Right cardiac atrium (tissue), 5 donors: ENCODE measurements around the gene ISG15. TPM values are rescaled to one million over a fixed set of nuclear protein-coding genes. Genes with fewer than 3 reads are reported as not detected.
A peak's percentile ranks its signal among the peaks of the same experiment; 100 is the strongest.

Experiments
- ATAC-seq, 2 donors: fragments of 200-7000 bp; cut with Tn5 transposase; one replicate each; pipeline versions ENCODE4 v1.8.0 to v1.9.1; 2020; ENCODE audit warnings: moderate library complexity in 2 of 2, mild to moderate bottlenecking in 1 of 2
- DNase-seq, 3 donors: peaks; one replicate each; pipeline ENCODE4 v3.0.0-alpha.2; 2020
- H3K27ac ChIP-seq: one replicate; pipeline ENCODE4 v1.5.1; 2013; ENCODE audit warnings: mild to moderate bottlenecking, low read length, control low read depth, moderate library complexity
- H3K27me3 ChIP-seq: one replicate; pipeline ENCODE4 v1.6.1; 2013; ENCODE audit not compliant: control insufficient read depth, insufficient read depth
- H3K4me1 ChIP-seq: one replicate; pipeline ENCODE4 v1.6.1; 2013; ENCODE audit warnings: low read length; ENCODE audit not compliant: control insufficient read depth, insufficient read depth
- H3K4me3 ChIP-seq: one replicate; pipeline ENCODE4 v1.5.1; 2013; ENCODE audit warnings: low read length, control low read depth
- H3K9me3 ChIP-seq: one replicate; pipeline ENCODE4 v1.6.1; 2013; ENCODE audit warnings: low read length; ENCODE audit not compliant: control insufficient read depth
- WGBS: extraction: QIAGEN DNeasy Blood & Tissue Kit; methylation state at CpG from one replicate; pipeline ENCODE4 v1.1.7; 2013; 5-methylcytosine and 5-hydroxymethylcytosine counted together
- intact Hi-C, 4 donors: fragments of 100-400 bp; cut with DNase I; formaldehyde crosslinking; loops; one replicate each; pipeline versions ENCODE4 v1.11.0 to v1.14.0; 2022 to 2023
- polyA plus RNA-seq: library from polyadenylated mRNA; stranded (reverse); fragments of 200-250 nt; gene quantifications from one replicate; pipeline ENCODE4 v1.2.3, GENCODE V29; 2013
- total RNA-seq, 4 donors: library from RNA; stranded (reverse); fragmentation: NEBNext Ultra II Directional; extraction: Animal tissue kit (Norgen Biotek cat#: 25700); gene quantifications; one replicate each; pipeline ENCODE4 v1.2.1, GENCODE V29; 2021
- donor health status: healthy with polysubstance abuse.
- donor health status: DM: no; HTN: yes; CAD: no.
- donor health status: DM: no; HTN: no; CAD: no.
- donor health status: DM: no; HTN: yes; CAD: no; lungs with severe emphysema.
- donor health status: DM: yes; HTN: yes; CAD: no.

ISG15 gene
- total and polyA plus RNA-seq, 5 donors: 16.1 to 65.5 (median 24.8) TPM

- DNase-seq (no peak), ATAC-seq (no peak)
- WGBS: 96% methylated on average over 27 of the region's 27 CpGs
- no peaks in the 10 kb centered on the region for H3K27me3 ChIP-seq
- no peaks in the 10 kb centered on the region for H3K4me1 ChIP-seq
- H3K27ac ChIP-seq: no peak overlapping the region
- H3K4me3 ChIP-seq: no peak overlapping the region
- intact Hi-C loops: no loop called here
- no peaks in the 10 kb centered on the region for H3K9me3 ChIP-seq
These were observed 30.1 kb downstream of the ISG15 start for GRCh38 chr1:1043411-1043810.

DNA sequence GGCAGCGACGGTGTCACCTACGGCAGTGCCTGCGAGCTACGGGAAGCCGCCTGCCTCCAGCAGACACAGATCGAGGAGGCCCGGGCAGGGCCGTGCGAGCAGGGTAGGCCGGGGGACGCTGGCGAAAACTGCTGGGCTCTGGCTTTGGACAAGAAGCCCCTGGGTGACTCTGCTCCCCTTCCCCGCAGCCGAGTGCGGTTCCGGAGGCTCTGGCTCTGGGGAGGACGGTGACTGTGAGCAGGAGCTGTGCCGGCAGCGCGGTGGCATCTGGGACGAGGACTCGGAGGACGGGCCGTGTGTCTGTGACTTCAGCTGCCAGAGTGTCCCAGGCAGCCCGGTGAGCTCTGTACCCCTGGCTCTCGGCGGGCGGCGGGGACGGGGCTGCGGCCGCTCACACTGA lies 30.6 kb downstream of the ISG15 start:
- Histone ChIP-seq H3K4me3 (no peak overlapping the region), H3K4me1 (no peaks in the 10 kb centered on the region), H3K27ac (no peak overlapping the region), H3K9me3 (no peaks in the 10 kb centered on the region), H3K27me3 (no peaks in the 10 kb centered on the region)
- intact Hi-C loops: no loop called here
- WGBS: 96% methylated on average over 33 of the region's 33 CpGs
- ATAC-seq: no peak
- no peak for DNase-seq

DNA sequence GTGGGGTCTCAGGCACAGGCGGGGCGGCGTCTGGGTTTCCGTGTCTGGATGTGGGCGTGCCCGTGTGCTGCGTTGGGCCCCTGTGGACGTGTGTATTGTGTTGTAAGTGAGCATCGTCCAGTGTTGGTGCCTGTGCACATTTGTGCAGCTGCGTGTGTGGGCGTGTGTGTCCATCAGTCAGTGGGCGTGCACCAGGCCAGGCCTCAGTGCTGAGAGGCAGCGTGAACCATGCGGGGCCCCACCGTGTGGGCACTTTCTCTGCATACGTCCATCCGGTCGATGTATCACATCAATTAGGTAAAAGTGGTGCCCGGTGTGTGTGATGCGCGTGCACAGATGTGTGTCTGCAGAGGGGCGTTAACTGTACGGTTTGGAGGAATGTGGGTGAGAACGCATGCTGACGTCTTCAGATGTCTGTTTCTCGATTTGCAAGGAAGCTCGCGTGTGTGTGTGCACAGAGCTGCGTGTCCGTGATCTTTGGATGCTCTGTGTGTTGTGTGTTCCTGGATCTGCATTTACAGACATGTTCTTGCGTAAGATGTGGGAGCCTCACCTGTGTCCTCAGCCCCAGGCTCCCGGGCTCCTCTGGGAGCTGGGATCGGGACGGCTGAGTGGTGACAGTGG lies 31.3 kb downstream of the ISG15 start:
- no peaks in the 10 kb centered on the region for H3K9me3 ChIP-seq
- WGBS: 92% methylated on average over 34 of the region's 34 CpGs
- intact Hi-C loops: no loop called here

DNA sequence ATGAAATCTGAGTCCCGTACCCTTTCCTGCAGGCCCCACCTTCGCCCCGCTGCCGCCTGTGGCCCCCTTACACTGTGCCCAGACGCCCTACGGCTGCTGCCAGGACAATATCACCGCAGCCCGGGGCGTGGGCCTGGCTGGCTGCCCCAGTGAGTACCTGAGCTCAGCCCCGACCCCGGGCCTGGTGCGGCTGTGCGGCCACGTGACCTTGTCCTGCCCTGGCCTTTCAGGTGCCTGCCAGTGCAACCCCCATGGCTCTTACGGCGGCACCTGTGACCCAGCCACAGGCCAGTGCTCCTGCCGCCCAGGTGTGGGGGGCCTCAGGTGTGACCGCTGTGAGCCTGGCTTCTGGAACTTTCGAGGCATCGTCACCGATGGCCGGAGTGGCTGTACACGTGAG lies 31.8 kb downstream of the ISG15 start:
- intact Hi-C loops: no loop called here
- no peak overlapping the region for H3K27ac ChIP-seq
- no peaks in the 10 kb centered on the region for H3K9me3 ChIP-seq
- no peak for ATAC-seq
- H3K4me3 ChIP-seq: no peak overlapping the region
- H3K27me3 ChIP-seq: no peaks in the 10 kb centered on the region
- peak in 1 of 3 donors; percentile 55 for DNase-seq
- 96% methylated on average over 23 of the region's 23 CpGs for WGBS
- no peaks in the 10 kb centered on the region for H3K4me1 ChIP-seq

More for the DNA sequence above, 31.3 kb downstream of the ISG15 start:
- H3K27ac ChIP-seq: no peak overlapping the region
- no peak for ATAC-seq
- no peaks in the 10 kb centered on the region for H3K4me1 ChIP-seq
- no peak for DNase-seq
- H3K27me3 ChIP-seq: no peaks in the 10 kb centered on the region
- H3K4me3 ChIP-seq: no peak overlapping the region

DNA sequence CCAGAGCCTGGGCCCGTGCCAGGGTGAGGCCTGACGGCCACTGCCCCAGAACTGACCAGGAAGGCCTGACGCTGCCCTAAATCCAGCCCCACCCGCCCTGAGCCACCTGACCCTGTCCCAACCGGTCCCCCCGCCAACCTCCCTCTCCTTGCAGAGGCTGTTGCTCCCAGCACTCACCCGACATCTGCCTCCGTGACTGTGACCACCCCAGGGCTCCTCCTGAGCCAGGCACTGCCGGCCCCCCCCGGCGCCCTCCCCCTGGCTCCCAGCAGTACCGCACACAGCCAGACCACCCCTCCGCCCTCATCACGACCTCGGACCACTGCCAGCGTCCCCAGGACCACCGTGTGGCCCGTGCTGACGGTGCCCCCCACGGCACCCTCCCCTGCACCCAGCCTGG lies 32.9 kb downstream of the ISG15 start:
- ATAC-seq (no peak), DNase-seq (no peak)
- no peak overlapping the region for H3K4me3 ChIP-seq
- no peaks in the 10 kb centered on the region for H3K4me1 ChIP-seq
- intact Hi-C loops: no loop called here
- H3K27ac ChIP-seq: no peak overlapping the region
- no peaks in the 10 kb centered on the region for H3K9me3 ChIP-seq
- no peaks in the 10 kb centered on the region for H3K27me3 ChIP-seq
- WGBS: 93% methylated on average over 20 of the region's 20 CpGs

GRCh38 chr1:1046767-1047166 lies 33.5 kb downstream of the ISG15 start:
- ATAC-seq: no peak

DNA sequence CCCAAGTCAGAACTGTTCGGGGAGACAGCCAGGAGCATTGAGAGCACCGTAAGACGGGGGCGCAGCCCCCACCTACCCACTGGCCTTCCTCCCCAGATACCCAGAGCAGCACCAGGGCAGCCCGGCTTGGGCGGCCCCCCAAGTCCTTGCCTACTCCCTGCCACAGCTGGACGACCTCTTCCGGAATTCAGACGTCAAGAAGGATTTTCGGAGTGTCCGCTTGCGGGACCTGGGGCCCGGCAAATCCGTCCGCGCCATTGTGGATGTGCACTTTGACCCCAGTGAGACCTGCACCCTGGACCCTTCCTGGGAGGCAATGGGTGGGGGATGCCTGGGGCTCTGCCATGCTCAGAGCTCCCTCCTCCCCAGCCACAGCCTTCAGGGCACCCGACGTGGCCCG lies 34.1 kb downstream of the ISG15 start:
- 96% methylated on average over 19 of the region's 19 CpGs for WGBS
- DNase-seq: no peak
- no peak for ATAC-seq

More at GRCh38 chr1:1046767-1047166, 33.5 kb downstream of the ISG15 start:
- intact Hi-C loops: no loop called here
- Histone ChIP-seq H3K27ac (no peak overlapping the region), H3K4me3 (no peak overlapping the region), H3K9me3 (no peaks in the 10 kb centered on the region), H3K27me3 (no peaks in the 10 kb centered on the region), H3K4me1 (no peaks in the 10 kb centered on the region)
- 94% methylated on average over 26 of the region's 26 CpGs for WGBS
- no peak for DNase-seq

DNA sequence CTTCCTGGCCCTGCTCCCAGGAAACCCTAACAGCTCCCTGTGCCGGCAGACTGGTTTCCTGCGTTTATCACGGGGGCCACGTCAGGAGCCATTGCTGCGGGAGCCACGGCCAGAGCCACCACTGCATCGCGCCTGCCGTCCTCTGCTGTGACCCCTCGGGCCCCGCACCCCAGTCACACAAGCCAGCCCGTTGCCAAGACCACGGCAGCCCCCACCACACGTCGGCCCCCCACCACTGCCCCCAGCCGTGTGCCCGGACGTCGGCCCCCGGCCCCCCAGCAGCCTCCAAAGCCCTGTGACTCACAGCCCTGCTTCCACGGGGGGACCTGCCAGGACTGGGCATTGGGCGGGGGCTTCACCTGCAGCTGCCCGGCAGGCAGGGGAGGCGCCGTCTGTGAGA lies 34.7 kb downstream of the ISG15 start:
- WGBS: 91% methylated on average over 25 of the region's 25 CpGs
- Histone ChIP-seq H3K27ac (no peak overlapping the region), H3K27me3 (no peaks in the 10 kb centered on the region)

More for the DNA sequence above, 34.1 kb downstream of the ISG15 start:
- intact Hi-C loops: no loop called here
- H3K4me3 ChIP-seq: no peak overlapping the region
- H3K4me1 ChIP-seq: no peaks in the 10 kb centered on the region
- no peaks in the 10 kb centered on the region for H3K9me3 ChIP-seq
- H3K27ac ChIP-seq: no peak overlapping the region
- H3K27me3 ChIP-seq: no peaks in the 10 kb centered on the region

DNA sequence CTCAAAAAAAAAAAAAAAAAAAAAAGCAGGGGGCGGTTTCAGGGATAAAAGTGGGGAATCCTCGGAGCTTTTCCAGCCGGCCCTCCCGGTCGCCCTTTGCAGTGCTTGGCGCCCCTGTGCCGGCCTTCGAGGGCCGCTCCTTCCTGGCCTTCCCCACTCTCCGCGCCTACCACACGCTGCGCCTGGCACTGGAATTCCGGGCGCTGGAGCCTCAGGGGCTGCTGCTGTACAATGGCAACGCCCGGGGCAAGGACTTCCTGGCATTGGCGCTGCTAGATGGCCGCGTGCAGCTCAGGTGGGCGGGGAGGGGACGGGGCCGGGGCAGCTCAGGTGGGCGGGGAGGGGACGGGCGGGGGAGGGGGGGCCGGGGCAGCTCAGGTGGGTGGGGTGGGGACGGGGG lies 35.5 kb downstream of the ISG15 start:
- no peaks in the 10 kb centered on the region for H3K9me3 ChIP-seq
- H3K27me3 ChIP-seq: no peaks in the 10 kb centered on the region
- H3K4me1 ChIP-seq: no peaks in the 10 kb centered on the region
- H3K27ac ChIP-seq: no peak overlapping the region
- 90% methylated on average over 27 of the region's 28 CpGs for WGBS
- no peak overlapping the region for H3K4me3 ChIP-seq
- intact Hi-C loops: no loop called here
- DNase-seq: no peak
- ATAC-seq: no peak

More for the DNA sequence above, 34.7 kb downstream of the ISG15 start:
- ATAC-seq: no peak
- Histone ChIP-seq H3K4me3 (no peak overlapping the region), H3K4me1 (no peaks in the 10 kb centered on the region), H3K9me3 (no peaks in the 10 kb centered on the region)
- DNase-seq: no peak
- intact Hi-C loops: no loop called here

DNA sequence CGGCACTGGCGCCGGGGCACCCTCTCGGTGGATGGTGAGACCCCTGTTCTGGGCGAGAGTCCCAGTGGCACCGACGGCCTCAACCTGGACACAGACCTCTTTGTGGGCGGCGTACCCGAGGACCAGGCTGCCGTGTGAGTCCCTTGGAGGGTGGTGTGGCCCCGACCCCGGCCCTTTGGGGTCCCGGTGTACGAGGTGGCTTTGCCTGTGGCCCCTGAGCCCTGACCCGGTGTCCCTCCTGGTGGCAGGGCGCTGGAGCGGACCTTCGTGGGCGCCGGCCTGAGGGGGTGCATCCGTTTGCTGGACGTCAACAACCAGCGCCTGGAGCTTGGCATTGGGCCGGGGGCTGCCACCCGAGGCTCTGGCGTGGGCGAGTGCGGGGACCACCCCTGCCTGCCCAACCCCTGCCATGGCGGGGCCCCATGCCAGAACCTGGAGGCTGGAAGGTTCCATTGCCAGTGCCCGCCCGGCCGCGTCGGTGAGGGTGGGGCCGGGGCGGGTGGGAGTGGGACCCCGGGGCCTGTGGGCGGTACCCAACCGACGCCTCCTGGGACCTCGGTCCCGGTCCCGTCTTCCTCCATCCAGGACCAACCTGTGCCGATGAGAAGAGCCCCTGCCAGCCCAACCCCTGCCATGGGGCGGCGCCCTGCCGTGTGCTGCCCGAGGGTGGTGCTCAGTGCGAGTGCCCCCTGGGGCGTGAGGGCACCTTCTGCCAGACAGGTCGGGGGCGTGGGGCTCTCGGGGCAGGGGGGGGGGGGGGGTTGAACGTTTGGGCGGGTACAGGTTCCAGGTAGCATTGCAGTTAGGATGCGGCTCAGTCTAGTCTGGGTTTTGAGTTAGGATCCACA lies 36.2 kb downstream of the ISG15 start:
- Histone ChIP-seq H3K27me3 (no peaks in the 10 kb centered on the region), H3K9me3 (no peaks in the 10 kb centered on the region), H3K27ac (no peak overlapping the region), H3K4me1 (no peaks in the 10 kb centered on the region), H3K4me3 (no peak overlapping the region)
- DNase-seq (no peak), ATAC-seq (no peak)
- intact Hi-C loops: no loop called here
- WGBS: 94% methylated on average over 57 of the region's 57 CpGs

DNA sequence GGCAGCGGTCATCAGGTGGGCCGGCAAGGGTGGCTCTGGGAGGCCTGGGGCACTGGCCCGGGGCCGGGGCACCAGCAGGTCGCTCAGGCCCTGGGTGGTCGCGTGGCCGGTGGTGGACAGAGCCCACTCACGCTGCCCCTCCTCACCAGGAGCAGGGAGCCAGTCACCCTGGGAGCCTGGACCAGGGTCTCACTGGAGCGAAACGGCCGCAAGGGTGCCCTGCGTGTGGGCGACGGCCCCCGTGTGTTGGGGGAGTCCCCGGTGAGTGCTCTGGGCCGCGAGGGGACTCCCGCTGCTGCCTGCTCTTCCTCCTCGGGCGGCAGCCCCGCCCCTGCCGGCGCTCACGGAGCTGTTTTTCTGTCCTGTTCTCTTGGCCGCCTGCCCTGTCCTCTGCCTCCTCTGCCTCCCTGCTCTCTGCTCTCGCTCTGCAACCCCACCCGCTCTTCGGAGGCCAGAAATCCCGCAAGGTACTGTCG lies 37.3 kb downstream of the ISG15 start:
- WGBS: 65% methylated on average over 32 of the region's 32 CpGs
- peak; percentile 10 to 12 for ATAC-seq
- no peaks in the 10 kb centered on the region for H3K4me1 ChIP-seq
- peak in 2 of 3 donors; percentile 56 to 81 for DNase-seq
- intact Hi-C loops: no loop called here
- H3K9me3 ChIP-seq: no peaks in the 10 kb centered on the region
- no peaks in the 10 kb centered on the region for H3K27me3 ChIP-seq
- no peak overlapping the region for H3K4me3 ChIP-seq
- no peak overlapping the region for H3K27ac ChIP-seq
